GM19467 (cell line): Measurements from ENCODE around the gene CD8B.
"Not testable (repeated sequence)": the region's sequence is repeated elsewhere in the genome, so short reads cannot be mapped to it uniquely, and the experiment has no call there.

ENCODE experiments used
- ATAC-seq: cut with Tn5 transposase; IDR thresholded peaks from one replicate; pipeline ENCODE4 v1.9.1; 2021; ENCODE audit warnings: mild to moderate bottlenecking, moderate library complexity; ENCODE audit not compliant: unreplicated experiment

Gene CD8B

DNA sequence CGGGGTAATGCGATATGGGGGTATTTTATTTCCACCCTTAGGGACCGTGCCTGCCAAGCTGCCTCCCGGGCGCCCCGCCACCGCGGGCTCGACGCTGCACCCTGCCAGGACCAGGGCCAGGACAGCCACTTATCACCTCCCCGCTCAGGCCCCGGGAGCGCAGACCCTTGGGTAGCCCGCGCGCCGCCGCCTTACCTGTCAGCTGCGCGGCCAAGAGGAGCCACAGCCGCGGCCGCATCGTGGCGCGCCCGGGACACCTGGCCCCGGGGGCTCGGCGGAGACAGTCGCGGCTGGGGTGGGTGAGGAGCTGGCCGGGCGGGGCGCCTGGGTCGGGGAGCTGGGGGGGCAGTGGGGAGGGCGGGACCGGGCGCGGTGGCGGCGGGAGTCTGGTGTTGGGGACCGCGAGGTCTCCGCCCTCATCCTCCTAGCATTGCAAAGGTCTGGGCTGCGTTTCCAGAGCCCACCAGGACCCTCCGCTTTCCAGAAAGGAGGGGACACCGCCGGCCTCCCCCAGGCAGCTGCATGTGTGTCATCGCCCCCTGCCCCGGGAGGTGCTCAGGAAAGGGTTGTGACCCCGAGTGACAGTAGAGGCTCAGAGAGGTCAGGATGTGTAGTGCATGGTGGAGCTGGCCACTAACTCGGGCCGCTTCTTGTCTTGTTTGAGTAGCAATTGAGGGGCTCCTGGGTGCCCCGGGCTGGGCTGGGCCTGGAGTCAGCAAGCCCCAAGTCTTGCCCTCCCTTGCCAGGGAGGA, at the start of gene CD8B:
Gene CD8B, minus strand, starts transcription at position 259 of the 752 bp plus-strand sequence. Its CDS starts 21 bp downstream, at position 238.
- not testable (repeated sequence) for ATAC-seq

DNA sequence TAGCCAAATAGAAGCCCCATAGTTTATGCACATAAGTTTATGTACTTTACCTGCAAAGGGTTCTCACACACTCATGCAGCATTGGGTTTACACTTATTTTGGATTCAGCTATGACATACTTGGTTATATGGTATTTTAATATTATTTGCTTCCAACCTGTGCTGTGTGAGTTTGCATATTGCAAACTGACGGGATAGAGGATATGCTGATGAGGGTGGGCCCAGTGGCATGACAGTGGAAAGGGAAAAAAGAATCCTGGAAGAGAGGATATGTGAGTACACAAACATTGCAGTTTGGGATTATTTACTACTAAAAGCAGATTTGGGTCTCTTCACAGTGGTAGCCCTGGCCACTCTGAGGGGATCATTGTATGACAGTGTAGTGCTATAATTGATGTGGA, 44.2 kb upstream of the CD8B start:
- not testable (repeated sequence) for ATAC-seq

DNA sequence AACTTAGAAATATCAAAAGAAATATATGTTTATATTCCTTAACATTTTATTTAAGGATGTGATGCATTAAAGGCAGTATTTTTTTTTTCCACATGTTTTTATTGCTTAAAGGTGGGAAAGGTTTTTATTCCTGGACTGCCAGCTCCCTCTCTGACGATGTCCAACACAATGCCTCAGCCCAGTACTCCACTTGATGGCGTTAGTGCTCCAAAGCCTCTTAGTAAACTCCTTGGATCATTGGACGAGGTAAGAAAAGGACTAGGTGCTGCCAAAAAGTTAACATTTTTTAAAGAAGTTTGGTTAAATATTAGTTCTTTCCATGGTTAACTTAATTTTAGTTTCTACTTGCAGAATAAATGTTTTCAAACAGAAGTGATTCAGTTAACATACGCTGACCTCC, 39.0 kb upstream of the CD8B start:
- not testable (repeated sequence) for ATAC-seq

DNA sequence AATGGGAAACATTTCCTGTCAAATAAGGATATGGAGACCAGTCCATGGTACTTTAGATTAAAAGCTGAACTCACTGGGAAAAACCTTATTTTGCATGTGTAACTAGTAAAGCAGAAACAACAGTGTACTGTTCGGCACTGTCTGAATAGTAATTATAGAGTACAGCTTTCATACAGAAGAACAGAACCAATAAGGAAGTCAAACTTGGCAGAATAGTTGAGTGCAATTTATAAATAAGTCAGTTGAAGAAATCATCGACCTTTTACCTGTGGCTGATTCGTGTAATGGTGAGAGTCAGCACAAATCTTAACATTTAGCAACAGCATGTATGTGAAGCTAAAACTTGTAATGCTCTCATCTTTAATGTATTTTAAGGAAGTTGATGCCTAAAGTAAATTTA, 24.3 kb upstream of the CD8B start:
- ATAC-seq, result not testable (repeated sequence)

DNA sequence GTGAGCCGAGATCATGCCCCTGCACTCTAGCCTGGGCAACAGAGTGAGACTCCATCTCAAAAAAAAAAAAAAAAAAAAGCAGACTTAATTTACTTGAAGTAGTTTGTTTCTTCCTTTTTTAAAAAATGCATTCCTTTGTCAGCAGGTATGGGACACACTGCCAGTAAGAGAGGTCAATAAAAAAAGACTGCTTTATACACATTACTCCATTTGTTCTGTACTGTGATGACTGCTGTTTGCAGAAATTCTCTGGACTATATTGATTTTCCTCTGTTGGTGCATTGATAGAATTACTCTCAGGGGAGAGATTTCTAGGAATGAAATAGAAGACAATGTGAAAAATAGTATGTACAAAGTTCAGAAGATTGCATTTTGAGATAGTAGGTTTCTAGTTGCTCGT, 21.2 kb upstream of the CD8B start:
- not testable (repeated sequence) for ATAC-seq

DNA sequence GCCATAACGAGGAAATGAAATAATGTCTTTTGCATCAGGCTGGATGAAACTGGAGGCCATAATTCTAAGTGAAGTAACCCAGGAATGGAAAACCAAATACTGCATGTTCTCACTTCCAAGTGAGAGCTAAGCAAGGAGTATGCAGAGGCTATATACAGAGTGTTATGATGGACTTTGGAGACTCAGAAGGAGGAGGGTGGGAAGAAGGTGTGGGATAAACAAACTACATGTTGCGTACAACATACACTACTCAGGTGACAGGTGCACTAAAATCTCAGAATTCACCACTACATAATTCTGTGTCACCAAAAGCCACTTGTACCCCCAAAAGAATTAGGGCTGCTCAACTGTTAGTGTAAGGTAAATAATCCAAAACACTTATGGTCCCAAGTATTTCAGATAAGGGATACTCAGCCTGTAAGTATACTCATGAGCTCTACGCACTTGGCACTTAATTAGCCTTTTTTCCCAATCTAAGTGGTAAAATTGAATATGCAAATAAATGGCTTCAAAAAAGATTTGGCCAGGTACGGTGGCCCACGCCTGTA, 20.5 kb upstream of the CD8B start:
- not testable (repeated sequence) for ATAC-seq

DNA sequence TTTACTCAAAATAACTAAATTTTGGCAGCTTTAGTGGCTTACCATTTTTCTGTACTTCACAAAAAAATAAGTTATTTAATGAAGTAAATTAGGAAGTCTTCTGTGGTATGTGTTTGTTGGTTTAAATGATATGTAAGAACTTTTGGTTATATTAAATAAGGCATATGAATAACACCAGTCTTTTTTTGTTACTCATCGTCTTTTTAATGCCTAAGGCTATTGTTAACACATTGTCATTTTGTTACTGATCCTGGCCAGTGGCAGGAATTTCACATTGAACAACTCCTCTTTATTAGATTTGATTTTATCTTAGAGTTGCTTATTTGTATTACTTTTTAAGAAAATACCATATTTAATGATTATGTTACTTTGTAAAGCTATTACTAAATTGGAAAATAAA, 17.3 kb upstream of the CD8B start:
- ATAC-seq, result not testable (repeated sequence)

DNA sequence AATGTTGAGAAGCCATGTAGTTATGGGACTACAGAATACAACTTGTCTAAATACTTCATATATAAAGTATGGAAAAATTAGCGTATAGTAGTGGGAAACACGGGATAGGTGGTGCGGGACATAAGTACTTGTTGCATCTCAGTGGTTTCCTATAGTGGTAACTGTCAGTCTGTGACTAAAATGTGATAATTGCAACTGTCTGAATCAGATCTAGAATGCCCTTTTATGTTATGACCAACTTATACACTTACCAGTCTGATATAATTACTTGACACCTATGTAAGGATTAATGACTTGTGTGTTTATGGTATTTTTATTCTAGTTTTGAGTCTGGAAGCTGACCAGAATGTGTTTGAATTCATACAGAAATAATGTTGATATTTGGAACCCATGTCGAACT, 9.3 kb upstream of the CD8B start:
- not testable (repeated sequence) for ATAC-seq

DNA sequence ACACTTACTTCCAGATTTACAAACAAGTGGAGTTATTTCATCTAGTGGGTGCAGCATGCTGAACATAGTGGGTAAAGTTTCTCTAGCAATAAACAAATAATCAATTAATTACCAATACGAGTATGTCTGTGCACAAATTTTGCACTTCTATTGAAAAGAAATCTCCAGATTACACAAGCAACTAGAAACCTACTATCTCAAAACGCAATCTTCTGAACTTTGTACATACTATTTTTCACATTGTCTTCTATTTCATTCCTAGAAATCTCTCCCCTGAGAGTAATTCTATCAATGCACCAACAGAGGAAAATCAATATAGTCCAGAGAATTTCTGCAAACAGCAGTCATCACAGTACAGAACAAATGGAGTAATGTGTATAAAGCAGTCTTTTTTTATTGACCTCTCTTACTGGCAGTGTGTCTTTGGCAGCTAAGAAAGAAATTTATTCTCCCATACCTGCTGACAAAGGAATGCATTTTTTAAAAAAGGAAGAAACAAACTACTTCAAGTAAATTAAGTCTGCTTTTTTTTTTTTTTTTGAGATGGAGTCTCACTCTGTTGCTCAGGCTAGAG, 7.3 kb upstream of the CD8B start:
- ATAC-seq, result not testable (repeated sequence)

DNA sequence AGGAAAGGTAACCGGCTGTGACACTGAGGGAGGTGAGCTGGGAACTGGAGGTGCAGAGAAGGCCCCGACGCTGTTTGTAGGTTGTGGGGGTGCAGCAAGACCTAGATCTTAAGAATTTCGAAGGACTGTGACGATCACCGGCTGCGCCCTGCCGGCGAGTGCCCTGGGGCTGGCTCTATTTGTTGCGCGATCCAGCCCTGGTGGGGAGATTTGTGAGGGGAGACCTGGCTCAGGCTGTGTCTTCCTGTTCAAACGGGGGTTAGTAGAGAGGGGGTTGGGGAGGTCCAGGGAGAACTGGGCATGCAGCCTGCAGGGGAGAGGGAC, 656 bp upstream of the CD8B start:
- ATAC-seq, result not testable (repeated sequence)

DNA sequence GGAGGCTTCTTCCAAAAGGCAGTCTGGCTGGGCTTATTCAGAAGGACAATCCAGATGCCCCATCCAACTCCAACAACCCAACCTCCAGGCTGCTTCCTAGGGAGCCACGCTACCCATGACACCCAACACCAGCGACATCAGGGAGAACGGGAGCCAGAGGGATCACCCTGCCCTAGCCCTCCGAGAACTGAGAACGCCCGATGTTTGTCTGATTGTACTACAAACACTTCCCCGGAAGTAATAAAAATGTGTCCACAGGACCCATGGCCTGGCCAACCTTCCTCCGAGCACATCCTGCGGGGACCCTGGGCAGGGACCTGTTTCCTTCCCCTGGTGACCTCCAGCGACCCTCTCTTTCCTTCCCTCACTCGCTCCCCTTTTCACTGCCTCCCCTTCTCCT, 511 bp downstream of the CD8B start:
- ATAC-seq, result not testable (repeated sequence)

DNA sequence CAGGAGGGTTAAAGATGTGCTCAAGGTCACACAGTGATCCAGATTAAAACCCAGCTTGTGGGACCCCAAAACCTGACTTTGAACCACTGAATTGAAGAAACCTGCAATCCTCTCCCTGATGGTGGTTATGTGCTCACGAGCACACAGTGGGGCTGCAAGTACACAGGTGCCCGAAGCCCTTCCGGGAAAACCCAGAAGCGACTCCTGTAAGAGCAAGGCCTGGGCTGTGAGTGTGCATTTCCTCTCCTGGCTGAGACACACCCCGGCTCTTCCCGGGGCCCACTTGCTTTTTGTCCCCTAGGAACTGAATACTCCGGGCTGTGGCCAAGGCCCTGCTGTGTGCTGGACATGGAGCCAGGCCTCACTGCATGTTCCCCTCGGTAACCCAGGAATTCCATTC, 1.1 kb downstream of the CD8B start:
- not testable (repeated sequence) for ATAC-seq

DNA sequence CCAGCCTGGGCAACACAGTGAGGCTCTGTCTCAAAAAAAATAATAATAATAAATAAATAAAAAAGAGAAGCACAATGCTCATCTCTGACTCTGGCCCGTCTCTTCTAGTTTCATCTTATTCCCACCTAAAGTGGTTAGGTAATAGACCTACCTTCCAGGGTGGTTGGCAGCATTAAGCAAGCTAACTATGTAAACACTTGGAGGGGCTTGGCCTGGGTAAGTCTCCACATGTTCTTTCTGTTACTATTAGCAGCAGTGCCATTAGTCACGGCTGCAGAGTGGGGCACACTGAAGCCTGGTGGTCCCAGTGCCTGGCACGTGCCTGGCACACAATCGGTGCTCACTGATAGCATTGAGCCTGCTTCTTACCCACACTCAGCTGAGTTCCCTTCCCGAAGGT, 4.0 kb downstream of the CD8B start:
- ATAC-seq, result not testable (repeated sequence)

DNA sequence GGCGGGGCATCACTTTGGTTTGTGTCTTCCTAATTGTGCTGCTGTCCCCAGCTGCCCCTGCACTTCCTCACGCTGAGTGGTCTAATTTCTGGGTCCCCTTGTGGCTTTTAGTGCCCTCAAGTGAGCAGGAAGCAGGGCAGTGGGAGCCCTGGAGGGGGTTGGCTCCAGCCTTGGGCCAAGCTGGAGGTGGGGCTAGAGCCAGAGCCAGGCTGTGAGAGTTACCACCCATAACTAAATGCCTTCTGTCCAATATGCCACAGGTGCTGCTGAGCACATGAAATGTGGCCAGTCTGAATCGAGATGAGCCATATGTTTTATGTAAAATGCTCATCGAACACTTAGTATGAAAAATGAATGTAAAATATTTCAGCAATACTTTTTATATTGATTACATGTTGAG, 5.2 kb downstream of the CD8B start:
- not testable (repeated sequence) for ATAC-seq

DNA sequence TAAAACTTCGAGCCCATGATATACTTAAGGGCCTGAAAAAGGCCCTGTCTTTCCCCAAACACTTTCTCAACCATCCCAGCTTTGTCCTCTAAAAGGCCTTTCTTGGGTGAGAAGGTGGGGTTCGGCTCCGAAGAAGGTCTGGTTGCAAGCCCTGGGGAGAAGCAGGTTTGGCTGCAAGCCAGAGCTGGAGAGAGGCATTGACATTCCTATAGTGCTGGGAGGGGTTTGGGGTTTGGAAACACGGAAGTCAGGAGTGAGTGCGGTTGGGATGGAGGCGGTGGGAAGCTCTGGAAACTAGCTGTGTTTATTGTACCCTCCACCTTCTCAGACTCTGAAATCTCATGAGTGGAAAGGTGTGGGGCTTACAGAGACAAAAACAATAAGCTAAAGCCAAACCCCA, 5.7 kb downstream of the CD8B start:
- ATAC-seq, result not testable (repeated sequence)

DNA sequence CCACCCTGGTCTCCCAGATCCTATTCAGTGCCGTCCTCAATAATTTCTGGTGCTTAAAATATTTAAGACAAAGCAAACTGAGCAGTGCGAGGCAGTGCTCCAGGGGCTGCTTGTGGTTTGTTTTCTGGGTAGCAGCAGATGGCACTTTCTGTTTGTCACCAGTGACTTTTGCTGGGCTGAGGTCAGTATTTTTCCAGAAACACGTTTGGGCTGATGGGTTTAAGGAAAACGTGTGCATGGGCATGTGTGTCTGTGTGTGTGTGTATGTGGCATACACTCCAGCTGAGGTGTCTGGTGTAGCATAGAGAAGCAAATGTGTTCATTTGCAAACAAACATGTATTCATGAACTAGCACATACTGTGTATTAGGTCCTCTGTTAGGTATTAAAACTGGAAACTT, 10.1 kb downstream of the CD8B start:
- ATAC-seq, result not testable (repeated sequence)

DNA sequence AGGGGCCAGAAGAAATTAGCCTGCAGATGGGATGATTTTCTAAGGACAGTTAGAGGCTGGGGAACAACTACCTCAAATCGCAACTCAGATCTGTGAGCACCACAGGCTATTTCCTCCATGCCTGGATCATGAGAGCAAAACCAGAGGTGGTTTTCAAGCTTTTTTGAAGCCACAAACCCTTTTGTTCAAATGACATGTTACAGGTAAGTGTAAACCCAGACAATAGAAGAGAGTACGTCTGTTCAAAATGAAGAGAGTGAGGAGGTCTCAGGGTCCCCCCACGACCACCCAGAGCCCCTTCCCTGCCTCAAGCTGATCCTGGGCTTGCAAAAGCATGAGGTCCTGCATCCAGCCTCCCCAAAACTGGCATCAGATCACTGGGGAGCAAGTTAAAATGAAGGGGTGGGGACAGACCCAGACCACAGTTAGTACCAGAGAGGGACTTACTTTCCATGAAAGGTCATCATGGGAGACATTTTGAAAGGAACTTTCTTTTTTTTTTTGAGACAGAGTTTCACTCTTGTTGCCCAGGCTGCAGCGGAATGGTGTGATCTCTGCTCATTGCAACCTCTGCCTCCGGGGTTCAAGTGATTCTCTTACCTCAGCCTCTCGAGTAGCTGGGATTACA, 19.0 kb downstream of the CD8B start:
- not testable (repeated sequence) for ATAC-seq

DNA sequence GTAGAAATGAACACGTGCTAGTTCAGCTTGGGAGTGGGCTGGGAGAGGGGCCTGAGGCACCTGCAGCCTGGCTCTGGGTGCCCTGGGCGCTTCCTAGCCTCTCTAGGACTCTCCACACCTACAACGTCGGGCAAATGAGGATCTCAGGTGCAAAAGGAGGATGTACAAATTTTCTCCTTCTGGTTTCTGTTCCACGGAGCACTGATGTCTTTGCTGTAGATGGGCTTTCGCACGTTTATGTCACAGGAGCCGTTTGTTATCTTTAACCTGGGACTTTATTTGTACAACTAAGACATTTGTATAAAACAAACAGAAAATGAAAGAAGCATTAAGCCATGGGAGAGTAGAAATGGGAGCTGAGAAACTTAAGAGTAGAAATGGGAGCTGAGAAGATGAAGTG, 20.4 kb downstream of the CD8B start:
- ATAC-seq, result not testable (repeated sequence)

DNA sequence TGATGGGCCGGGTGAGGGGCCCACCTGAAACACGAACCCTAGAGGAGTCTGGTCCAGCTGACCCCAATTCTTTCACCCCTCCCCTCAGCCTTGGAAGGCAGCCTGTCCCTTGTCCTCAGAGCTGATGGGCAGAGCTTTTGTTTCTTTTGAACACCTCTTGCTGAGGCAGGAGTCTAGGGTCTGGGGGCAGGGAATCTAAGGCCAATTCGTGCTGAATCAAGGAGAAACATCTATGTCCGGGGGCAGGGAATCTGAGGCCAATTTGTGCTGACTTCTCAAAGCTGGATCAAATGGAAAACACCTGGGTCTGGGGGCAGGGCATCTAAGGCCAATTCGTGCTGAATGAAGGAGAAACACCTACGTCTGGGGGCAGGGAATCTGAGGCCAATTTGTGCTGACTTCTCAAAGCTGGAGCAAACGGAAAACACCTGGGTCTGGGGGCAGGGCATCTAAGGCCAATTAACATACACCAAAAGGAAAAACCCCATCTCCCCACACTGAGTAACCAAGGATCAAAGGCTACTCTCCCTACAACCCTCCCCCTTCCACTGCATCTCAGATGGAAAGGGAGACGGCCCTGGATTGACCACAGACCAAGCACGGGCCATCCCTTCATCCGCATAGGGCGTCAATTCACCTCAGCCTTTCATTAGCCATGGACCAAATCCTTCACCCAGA, 21.7 kb downstream of the CD8B start:
- not testable (repeated sequence) for ATAC-seq

DNA sequence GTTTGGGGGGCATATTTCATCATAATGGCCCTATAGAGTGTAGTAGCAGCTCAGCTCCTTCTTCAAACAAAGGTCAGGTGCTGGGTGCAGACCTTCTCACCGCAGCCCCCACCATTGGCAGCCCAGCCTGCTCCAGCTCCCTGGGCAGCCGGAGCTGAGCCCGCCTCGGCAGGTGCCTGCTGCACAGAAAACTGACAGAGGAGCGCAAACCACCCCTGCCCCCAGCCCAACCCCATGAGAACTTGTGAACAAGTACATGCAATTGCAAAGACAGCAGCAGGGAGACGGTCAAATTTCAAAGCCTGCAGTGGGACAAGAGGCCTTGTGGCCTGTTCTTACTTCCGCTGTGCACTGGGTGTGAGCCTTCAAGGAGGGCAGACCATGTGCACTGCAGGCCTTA, 22.2 kb downstream of the CD8B start:
- ATAC-seq, result not testable (repeated sequence)

DNA sequence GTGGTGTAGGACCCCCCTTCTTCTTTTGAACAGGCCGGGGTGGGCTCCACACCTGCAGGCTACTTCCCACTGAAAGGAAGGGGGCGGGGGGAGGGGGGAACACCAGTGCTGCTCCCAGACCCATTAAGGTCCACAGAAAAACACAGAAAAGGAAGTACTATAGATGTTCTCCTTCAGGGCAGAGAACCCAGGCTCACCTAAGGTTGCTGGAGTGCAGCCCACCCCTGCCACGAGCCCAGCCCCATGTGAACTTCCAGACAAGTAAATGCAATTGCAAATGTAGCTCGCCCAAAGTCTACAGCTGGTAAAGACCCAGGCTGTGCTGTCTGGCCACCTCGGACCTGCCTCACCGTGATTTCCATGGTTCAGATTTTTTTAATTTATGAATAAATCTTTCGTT, 24.0 kb downstream of the CD8B start:
- not testable (repeated sequence) for ATAC-seq
